ENCODE results near the gene TRIM37. TPM values are rescaled to one million over a fixed set of nuclear protein-coding genes. Genes with fewer than 3 reads are reported as not detected.

Gene TRIM37
- total RNA-seq, 4 donors from 2014 or later, result 16.8 to 29.3 (median 21.5) TPM

DNA sequence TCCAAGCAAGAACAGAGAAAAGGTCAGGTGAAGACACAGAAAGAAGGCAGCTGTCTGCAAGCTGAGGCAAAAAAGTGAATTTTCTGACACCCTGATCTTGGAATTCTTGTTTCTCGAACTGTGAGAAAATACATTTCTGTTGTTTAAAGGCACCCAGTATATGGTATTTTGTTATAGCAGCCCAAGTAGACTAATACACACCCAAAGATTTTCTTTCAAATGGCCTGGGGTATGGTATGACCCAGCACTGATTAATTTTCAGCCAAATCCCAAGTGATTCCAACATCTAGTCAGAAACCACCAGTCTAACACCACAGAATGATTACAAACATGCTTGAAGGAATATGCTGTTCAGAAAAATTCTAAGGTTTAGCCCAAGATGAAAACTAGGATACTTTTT lies 36.8 kb downstream of the TRIM37 start:
- ATAC-seq (ENCODE audit: low FRiP score) (no peak), DNase-seq (ENCODE audit: low spot score) (no peak)
- TF ChIP-seq CTCF (IDR thresholded peaks at IDR 0.05), result no peak

DNA sequence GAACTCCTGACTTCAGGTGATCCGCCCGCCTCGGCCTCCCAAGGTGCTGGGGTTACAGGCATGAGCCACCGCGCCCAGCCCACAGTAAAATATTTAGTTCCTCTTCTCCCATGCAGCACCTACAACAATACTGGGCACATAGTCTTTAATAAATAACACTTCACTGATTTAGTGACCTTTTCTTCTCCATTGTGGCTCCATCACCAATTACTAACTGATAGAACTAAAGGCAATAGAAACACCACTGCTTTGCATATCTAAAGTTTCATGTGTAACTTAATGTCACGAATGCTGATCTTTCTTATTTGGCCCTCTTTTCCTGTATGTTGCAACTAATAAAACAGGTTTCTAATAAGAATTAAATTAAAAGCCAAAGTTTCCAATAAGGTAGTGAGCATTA lies 38.9 kb downstream of the TRIM37 start:
- DNase-seq (ENCODE audit: low spot score) (no peak), ATAC-seq (ENCODE audit: low FRiP score) (no peak)
- TF ChIP-seq CTCF (IDR thresholded peaks at IDR 0.05), result no peak

DNA sequence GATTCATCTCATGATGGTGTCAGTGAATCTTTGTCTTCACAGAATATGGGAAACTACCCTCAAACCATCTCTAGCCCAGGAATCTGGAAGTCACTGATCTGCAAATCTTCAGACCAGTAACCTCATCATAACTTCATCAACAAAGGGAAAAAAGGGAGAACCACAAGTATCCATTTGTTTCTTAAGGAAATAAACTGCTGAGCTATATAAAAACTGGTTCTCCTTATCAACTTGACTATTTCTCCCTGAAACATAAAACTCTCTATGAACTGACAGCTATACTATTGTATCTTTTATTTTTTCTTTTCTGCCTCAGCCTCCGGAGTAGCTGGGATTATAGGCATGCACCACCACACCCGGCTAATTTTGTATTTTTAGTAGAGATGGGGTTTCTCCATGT lies 39.3 kb downstream of the TRIM37 start:
- ATAC-seq (ENCODE audit: low FRiP score) (no peak), DNase-seq (ENCODE audit: low spot score) (no peak)
- TF ChIP-seq CTCF (IDR thresholded peaks at IDR 0.05), result no peak

DNA sequence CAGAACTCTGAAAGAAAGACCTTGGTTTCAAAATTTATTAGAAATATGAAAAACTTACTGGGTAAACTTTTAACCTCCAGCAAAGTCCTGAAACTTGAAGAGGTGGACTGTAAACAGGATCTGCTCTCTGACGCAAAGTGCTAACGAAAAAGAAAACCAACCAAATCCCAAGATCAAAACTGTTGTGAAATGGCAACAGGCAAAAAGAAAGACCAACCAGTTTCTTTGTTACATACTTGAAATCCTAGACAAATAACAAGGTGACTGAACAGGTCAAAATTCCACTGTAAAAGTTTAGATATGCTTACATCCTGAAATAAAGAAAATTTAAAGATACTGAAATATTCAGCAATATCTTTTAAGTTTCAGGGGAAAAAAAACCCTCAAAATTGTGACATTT lies 44.2 kb downstream of the TRIM37 start:
- ATAC-seq (ENCODE audit: low FRiP score), result no peak
- no peak for DNase-seq (ENCODE audit: low spot score)
- no peak for TF ChIP-seq CTCF (IDR thresholded peaks at IDR 0.05)

DNA sequence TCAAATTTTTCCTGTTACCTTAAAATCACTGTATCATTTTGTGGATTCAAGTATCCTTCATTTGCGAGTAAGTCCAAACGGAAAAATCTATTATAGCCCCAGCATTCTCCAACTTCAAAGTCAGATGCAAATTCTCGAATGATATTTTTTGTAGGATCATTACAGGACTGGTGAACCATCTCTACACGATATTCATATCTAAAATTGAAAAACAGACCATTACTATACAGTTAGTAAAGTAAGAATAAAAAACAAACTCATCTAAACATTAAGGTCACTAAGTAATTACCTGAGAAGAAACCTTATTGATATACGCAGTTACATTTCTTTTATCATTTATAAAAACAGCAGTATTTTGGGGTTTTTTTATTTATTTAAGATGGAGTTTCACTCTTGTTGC lies 49.8 kb downstream of the TRIM37 start:
- no peak for TF ChIP-seq CTCF (IDR thresholded peaks at IDR 0.05)
- DNase-seq (ENCODE audit: low spot score) (no peak), ATAC-seq (ENCODE audit: low FRiP score) (no peak)

DNA sequence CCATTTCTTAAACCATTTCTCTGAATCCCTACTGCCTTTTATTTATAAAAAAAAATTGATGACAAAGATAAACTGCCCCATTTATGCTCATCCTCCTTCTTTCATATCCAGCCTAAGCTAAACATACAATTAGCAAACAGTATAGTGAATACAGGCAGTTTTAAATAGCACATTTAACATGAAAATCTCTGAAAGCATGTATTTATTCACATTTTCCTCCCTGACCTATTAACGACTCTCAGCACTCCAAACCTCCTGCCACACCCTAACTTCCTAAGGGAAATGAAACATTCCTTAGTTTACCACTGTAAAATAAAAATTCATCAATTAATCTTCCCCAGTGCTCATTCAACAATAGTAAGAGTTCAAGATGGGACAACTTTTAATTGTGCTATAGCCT lies 56.9 kb downstream of the TRIM37 start:
- DNase-seq (ENCODE audit: low spot score) (no peak), ATAC-seq (ENCODE audit: low FRiP score) (no peak)
- no peak for TF ChIP-seq CTCF (IDR thresholded peaks at IDR 0.05)

GRCh38 chr17:59047616-59048015 lies 59.1 kb downstream of the TRIM37 start:
- ATAC-seq (ENCODE audit: low FRiP score) (no peak), DNase-seq (ENCODE audit: low spot score) (no peak)
- TF ChIP-seq CTCF (IDR thresholded peaks at IDR 0.05), result no peak

Data from omental fat pad (tissue), 4 donors.